Progenitor cell of endocrine pancreas (in vitro differentiated cells): Measurements from ENCODE around the gene DVL1. TPM values are rescaled to one million over a fixed set of nuclear protein-coding genes. Genes with fewer than 3 reads are reported as not detected.

Experiments
- DNase-seq: peaks from one replicate; pipeline ENCODE4 v3.0.0; 2021; ENCODE audit warnings: low spot score; ENCODE audit not compliant: unreplicated experiment
- H3K27ac Mint-ChIP-seq: 2 replicates; pipeline ENCODE4 v1.8.0; 2021; ENCODE audit warnings: mild to moderate bottlenecking, moderate library complexity, mixed read lengths
- H3K27me3 Mint-ChIP-seq: 2 replicates; pipeline ENCODE4 v1.8.0; 2021; ENCODE audit warnings: mixed read lengths
- H3K36me3 Mint-ChIP-seq: 2 replicates; pipeline ENCODE4 v1.8.0; 2022; ENCODE audit warnings: mixed read lengths; ENCODE audit not compliant: insufficient read depth
- H3K4me1 Mint-ChIP-seq: 2 replicates; pipeline ENCODE4 v1.8.0; 2021; ENCODE audit warnings: low read depth, mixed read lengths
- H3K4me3 Mint-ChIP-seq: 2 replicates; pipeline ENCODE4 v1.8.0; 2021; ENCODE audit warnings: low read depth, mild to moderate bottlenecking, moderate library complexity, mixed read lengths
- H3K9me3 Mint-ChIP-seq: 2 replicates; pipeline ENCODE4 v1.8.0; 2021; ENCODE audit warnings: low read depth, mixed read lengths
- total RNA-seq: library from RNA; stranded (reverse); gene quantifications from 2 replicates; pipeline ENCODE4 v1.2.1, GENCODE V29; 2021
- TF ChIP-seq, protein P1 (sequence below): fragments of 200-600 bp; sonication (generic); IDR thresholded peaks from one replicate; pipeline ENCODE4 v1.5.0; 2021; ENCODE audit warnings: antibody characterized with exemption, mild to moderate bottlenecking; ENCODE audit not compliant: unreplicated experiment

DVL1 gene
- total RNA-seq, 1 donor from 2014 or later: 60.1 TPM

GRCh38 chr1:1310109-1310385 lies 39.2 kb downstream of the DVL1 start:
- Mint-ChIP-seq H3K36me3 (peaks cover 2% of the 10 kb centered on the region), H3K9me3 (no peaks in the 10 kb centered on the region), H3K27me3 (no peaks in the 10 kb centered on the region), H3K27ac (no peak overlapping the region), H3K4me1 (peaks cover 14% of the 10 kb centered on the region), H3K4me3 (peak overlapping the region; percentile 69)
- TF ChIP-seq, protein P1, sequence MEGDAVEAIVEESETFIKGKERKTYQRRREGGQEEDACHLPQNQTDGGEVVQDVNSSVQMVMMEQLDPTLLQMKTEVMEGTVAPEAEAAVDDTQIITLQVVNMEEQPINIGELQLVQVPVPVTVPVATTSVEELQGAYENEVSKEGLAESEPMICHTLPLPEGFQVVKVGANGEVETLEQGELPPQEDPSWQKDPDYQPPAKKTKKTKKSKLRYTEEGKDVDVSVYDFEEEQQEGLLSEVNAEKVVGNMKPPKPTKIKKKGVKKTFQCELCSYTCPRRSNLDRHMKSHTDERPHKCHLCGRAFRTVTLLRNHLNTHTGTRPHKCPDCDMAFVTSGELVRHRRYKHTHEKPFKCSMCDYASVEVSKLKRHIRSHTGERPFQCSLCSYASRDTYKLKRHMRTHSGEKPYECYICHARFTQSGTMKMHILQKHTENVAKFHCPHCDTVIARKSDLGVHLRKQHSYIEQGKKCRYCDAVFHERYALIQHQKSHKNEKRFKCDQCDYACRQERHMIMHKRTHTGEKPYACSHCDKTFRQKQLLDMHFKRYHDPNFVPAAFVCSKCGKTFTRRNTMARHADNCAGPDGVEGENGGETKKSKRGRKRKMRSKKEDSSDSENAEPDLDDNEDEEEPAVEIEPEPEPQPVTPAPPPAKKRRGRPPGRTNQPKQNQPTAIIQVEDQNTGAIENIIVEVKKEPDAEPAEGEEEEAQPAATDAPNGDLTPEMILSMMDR: no peak
- DNase-seq: no peak

- DNase-seq: no peak
- Mint-ChIP-seq H3K4me3 (peak overlapping the region; percentile 69), H3K9me3 (no peaks in the 10 kb centered on the region), H3K27me3 (no peaks in the 10 kb centered on the region), H3K27ac (no peak overlapping the region), H3K36me3 (peaks cover 2% of the 10 kb centered on the region), H3K4me1 (peaks cover 14% of the 10 kb centered on the region)
- TF ChIP-seq, protein P1: no peak
Observed at GRCh38 chr1:1309251-1310108, 39.7 kb downstream of the DVL1 start.

- H3K4me3 Mint-ChIP-seq: peak overlapping the region; percentile 76
- peaks cover 14% of the 10 kb centered on the region for H3K4me1 Mint-ChIP-seq
- DNase-seq: no peak
- no peaks in the 10 kb centered on the region for H3K9me3 Mint-ChIP-seq
- TF ChIP-seq, protein P1: no peak
- peak overlapping the region; percentile 84 for H3K27ac Mint-ChIP-seq
- H3K27me3 Mint-ChIP-seq: no peaks in the 10 kb centered on the region
- H3K36me3 Mint-ChIP-seq: peaks cover 2% of the 10 kb centered on the region
Observed at GRCh38 chr1:1308756-1309250, 40.4 kb downstream of the DVL1 start.

DNA sequence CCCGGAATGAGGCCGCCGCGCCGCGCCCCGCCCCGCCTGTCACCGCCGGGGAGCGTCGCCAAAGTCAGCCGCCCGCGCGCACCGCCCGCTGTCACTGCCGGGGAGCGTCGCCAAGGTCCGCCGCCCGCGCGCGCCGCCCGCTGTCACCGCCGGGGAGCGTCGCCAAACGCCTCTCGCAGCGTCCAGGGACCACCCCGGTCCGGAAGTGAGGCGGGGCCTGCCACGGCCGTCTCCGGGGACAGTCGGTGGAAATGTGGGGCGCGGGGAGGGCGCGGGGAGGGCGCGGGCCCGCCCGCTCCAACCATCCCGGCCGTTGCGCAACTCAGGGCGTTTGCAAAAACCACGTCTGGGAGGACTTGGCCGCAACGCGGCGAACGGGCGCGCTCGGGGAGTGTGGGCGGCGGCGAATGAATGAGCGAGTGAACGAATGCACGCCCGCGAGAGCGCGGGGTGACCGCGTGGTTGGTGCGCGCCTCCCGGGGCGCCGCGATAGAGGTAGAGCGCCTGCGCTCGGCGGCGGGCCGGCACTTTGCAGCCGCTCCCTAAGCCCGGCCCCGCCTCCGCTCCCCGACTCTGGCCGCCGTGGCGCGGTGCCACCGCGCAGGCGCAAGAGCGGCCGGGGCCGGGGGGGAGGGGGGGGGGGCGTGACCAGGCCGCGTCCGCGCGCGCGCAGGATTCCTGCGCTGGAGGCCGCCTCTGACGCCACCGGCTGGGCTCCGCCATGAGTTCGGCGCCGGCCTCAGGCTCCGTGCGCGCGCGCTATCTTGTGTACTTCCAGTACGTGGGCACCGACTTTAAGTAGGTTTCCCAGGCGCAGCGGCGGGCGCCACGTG lies 41.1 kb downstream of the DVL1 start, which contains the start of the genes ACAP3 and PUSL1:
Gene ACAP3 (minus strand): TSS at position 8 of the 833 bp plus-strand sequence. CDS start 115 bp downstream, outside the sequence.
Gene PUSL1 (plus strand): TSS at position 675 of the 833 bp plus-strand sequence. CDS start 47 bp downstream, at position 722.
- Mint-ChIP-seq H3K4me3 (peak within 1 kb of the TSS; percentile 85), H3K4me1 (peaks cover 14% of the 10 kb centered on the region), H3K36me3 (no peaks in the 10 kb centered on the region), H3K27ac (peak within 1 kb of the TSS; percentile 93), H3K27me3 (no peaks in the 10 kb centered on the region), H3K9me3 (no peaks in the 10 kb centered on the region)
- DNase-seq: peak; percentile 73
- TF ChIP-seq, protein P1: no peak
